Stimulated activated CD4-positive, alpha-beta T cell treated with anti-CD3 and anti-CD28 coated beads, Interleukin-4, amount 100 ng/mL, for 24 hours (primary cell): ENCODE data around the gene TMEM59L.

ENCODE experiments used
- DNase-seq: peaks from one replicate; pipeline ENCODE4 v3.0.0-alpha.2; 2020

Gene TMEM59L

DNA sequence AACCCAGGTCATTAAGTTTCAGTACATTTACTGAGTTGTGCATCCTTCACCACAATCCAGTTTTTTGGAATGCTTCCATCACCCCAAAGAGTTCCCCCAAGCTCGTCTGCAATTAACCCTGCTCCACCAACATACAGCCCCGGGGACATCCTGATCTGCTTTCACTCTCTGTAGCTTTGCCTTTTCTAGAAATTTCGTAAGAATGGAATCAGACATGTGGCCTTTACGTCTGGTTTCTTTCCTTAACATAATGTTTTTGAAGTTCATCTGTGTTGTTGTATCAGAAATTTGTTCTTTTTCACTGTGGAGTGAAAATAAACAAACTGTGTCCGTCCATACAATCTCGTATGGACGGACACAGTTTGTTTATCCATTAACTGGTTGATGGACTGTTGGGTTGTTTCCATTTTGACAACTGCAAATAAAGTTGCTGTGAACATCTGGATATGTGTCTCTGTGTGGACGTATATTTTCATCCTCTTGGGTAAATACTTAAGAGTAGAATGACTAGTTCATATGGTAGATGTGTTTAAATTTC lies 27.1 kb downstream of the TMEM59L start:
- DNase-seq = no peak

DNA sequence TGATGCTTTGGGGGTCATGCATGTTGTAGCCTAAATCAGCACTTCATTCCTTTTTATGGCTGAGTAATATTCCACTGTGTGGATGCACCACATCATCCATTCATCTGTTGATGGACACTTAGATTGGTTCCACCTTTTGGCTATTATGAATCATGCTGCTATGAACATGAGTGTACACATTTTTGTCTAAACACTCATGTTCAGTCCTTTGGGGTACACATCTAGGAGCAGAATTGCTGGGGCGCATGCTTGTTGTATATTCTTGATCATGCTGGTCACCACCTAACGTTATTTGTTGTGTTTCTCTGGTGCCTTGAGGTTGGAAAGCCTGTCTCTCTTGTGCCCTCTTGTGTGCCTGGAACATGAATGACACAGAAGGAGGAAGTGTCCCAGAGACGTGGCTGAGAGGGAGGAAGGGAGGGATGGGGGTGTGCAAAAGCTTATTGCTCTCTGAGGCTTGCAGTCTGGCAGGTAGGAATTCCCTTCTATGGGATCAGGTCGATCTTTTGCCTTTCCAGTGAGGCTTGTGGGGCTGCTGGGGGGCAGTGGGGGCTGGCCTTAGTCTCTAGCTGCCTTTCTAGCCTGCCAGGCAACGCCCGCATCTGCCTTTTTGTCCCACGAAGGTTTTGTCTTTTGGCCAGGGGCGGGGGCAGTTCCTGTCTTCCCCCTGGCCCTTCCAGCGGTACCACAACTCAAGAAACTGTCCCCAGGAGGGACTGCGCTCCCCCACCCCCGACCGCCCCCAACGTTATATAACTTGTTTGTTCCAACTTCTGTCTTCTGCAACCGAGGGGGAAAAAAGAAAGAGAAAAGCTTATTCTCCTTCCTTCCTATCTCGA lies 31.7 kb downstream of the TMEM59L start:
- DNase-seq = no peak

DNA sequence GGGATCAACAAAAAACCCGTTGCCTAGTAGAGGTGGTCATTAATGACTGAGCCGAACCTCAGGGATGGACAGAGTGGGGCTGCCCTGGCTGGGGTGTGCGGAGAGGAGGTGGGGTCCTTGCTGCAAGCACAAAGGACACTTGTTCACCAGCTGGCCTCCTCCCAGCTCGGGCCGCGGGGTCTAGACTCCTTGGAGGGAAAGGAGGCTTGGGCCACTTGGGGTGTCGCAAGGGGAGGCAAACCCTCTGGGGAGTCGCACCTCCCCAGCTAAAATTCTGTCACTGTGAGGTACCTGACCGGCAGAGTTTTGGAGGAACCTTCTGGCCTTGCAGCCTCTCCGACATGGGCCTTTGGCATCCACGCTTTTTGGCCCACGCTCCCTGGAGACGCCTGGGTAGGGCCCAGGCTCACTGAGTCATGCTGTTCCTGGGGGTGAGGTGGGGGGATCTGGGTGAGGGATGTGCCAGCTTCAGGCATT lies 32.4 kb downstream of the TMEM59L start:
- no peak for DNase-seq

DNA sequence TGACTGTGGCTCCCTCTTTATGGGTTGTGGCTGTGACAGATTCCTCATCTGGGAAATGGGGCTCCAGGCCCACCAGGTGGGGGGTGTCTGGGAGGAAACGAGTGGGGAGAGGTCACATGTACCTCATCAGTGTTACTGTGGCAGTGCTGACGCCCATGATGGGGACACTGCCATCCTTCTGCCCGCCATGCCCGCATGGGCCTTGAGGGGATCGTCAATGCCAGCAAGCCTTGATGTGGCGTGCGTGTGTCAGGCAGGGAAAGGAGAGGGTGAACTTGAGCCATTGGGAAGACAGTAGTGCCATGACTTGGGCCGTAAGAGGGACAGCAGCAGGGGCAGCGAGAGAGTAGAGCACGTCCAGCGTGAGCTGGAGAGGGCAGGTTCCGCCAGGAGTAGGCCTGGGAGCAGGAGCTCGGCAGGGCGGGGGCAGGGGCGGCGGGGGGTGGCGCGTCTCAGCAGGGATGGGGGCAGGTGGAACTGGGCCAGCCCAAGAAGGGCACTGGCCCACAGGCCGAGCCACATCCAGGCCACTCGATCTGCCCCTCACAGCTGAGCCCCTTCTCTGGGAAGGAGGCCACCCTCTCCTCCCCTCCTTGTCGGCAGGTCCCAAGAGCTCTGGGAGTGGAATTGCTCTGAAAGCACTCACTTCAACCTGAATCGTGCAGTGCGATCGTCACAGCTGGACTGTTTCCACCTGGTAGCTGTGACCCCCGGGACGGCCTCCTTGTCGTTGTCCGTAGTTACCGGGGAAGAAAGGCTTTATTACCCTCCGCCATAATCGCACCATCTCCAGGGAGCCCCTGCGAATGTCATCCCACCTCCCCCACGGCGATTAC lies 34.1 kb downstream of the TMEM59L start:
- no peak for DNase-seq

DNA sequence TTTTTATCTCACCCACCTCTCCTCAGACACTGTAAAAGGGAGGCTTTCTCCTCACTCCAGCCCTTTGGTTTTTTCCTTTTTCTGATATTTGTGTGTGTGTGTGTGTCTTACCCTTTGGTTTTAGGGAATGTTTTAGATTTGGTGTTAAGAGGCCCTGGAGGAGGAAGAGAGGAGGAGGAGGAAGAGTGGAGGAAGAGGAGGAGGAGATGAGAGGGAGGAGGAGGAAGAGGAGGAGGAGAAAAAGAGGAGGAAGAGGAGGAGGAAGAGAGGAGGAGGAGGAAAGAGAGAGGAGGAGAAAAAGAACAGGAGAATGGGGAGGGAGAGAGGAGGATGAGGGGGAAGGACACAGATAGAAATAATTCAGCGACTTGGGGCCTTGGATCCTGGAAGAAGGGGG lies 34.7 kb downstream of the TMEM59L start:
- DNase-seq = no peak

DNA sequence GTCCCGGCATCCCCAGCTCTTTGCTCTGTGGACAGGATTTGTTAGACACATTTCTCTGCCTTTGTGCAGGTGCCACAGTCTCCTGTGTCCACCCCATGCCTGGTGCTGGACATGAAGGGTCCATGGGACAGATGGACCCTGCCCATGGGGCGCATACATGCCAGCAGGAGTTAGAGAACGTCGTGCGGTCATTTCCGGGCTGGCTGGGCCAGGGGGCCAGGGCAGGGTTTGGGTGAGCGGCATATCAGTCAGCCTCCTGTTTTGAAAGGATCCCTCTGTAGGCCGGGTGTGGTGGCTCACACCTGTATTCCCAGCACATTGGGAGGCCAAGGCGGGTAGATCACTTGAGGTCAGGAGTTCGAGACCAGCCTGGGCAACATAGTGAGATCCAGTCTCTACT lies 35.1 kb downstream of the TMEM59L start:
- DNase-seq = no peak

DNA sequence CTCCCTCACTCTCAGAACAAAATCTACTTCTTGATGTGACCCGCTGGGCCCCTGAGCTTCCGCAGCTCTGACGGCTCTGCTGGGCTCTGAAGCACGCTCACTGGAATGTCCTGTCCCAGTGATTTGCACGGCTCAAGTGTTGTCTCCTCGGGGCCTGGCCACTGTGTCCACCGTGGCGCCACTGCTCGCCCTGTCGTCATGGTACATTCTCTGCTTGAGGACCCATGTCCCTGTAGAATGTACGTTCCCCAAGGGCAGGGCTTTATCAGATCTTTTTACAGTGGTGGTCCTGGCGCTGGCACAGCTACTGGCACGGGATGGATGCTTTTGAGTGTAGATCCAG lies 36.3 kb downstream of the TMEM59L start:
- no peak for DNase-seq

DNA sequence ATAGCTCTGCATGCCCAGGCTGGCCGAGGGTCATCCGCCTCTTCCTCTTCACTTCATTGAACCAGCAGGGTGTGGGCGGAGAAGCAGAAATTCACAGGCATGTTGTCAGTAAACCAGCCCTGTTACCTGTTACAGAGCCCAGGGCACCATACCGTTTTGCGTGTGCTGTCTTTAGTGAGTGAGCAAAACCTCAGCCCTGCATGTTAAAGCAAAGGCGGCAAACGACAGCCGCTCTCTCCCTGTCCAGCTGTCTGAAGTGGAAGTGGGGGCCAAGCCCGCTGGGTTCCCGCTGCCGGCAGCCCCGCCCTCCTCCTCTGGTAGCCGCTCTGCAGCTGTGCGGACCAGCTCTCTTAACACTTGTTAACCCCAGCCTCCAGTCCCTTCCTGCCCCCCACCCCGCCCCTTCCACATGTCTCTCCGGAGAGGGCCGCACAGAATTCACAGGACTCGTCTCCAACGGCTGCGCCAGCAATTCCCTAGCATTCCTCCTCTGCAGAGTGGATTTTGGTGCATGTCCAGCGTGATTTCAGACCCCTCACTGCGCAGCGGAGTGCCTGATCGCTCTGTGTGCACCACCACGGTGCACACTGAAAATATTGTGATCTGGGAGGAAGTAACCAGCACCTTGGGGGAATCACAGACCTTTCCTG lies 36.8 kb downstream of the TMEM59L start:
- DNase-seq = no peak

DNA sequence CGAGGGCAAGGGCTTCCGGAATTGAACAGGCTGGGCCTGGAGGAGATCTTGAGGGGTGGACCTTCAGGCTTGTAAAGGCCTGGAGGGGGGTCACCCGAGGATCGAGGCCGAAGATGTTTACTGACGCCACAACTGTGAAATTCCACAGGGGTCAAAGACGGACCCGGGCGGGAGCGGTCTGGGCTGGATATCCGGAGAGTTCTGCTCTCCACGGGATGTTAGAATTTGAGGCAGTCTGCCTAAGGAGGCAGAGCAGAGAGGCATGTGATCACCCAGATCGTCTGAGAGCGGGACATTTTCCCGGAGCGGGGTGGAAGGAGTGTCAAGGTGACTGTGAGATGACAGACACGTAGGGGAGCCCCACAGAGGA lies 37.3 kb downstream of the TMEM59L start:
- DNase-seq = no peak

DNA sequence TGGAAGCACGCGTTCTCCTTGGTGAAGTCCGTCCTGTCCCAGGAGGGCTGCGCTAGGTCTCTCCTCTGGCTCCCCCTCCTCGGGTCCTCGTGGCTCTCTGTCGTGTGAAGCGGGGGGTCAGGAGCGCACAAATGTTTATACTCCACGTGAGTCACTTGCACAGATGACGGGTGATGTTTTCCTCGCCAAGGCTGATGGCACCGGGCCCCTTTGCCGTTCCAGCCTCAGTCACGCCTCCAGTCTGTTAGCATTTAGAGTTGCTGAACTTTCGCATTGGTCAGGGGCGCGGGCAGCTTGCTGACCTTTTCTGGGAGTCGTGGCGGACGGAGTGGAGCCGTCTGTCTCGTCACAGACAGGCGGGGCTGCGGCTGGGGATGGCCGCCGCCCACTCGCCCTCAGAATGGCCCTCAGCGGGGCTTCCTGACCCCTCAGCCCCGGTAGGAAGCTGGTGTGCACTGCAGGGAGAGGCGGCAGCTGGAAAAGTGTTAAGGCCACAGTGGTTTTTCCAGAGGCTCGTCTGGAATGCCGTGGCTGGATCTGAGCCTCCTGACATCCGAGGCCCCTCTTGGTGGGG lies 37.9 kb downstream of the TMEM59L start:
- DNase-seq = no peak

DNA sequence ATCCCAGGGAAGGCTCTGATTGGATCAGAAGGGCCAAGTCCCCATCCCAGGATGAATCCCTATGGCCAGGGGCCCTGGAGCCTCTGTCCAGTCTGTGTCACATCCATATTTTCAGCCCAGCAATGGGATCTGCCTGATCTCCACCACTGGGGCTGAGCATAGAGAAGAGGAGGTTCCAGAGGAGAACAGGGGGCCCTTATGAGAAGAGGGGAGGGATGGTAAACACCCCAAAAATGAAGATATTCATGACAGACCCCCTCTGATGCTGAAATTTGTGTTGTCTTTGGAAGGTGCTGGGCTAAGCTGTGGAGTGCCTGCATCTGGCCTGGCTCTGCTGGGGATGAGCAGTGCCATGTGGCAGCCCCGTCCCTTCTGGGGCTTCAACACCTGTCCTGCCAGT lies 38.6 kb downstream of the TMEM59L start:
- no peak for DNase-seq

DNA sequence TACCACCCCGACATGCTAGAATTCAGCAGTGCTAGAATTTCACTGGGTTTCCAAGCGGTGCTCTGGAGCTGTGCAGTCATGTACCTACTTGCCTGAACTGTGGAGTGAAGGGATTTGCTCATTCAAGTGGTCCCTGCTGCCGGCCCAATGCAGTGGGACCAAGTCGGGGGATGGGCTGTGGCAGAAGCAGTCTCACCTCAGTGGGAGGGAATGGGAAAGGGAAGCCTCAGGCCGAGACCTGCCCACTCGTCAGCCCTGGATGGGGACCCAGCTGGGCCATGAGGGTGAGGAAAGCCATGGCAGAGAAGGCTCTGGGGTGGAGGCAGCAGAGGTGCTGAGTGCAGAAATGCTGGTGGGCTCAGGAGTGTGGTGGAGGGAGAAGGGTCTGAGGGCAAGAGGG lies 39.1 kb downstream of the TMEM59L start:
- no peak for DNase-seq

DNA sequence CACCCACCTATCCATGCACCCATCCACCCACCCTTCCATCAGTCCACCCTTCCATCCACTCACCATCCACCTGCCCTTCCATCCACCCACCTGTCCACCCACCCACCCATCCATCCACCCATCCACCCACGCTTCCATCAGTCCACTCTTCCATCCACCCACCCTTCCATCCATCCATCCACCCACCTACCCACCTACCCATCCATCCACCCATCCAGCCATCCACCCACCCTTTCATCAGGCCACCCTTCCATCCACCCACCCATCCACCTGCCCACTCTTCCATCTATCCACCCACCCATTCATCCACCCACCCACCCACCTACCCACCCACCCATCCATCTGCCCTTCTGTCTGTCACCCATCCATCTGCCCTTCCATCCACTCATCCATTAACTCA lies 41.2 kb downstream of the TMEM59L start:
- DNase-seq = no peak

DNA sequence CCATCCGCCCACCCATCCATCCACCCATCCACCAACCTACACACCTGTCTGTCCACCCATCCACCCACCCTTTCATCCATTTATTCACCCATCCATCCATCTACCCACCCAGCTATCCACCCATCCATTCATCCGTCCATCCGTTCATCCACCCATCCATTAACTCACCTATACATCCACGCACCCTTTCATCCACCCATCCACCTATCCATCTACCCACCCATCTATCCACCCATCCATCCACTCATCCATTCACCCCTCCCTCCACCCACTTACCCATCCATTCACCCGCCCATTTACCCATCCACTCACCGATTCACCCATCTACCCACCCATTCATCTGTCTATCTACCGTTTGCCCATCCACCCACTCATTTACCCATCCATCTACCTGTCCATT lies 41.8 kb downstream of the TMEM59L start:
- no peak for DNase-seq

DNA sequence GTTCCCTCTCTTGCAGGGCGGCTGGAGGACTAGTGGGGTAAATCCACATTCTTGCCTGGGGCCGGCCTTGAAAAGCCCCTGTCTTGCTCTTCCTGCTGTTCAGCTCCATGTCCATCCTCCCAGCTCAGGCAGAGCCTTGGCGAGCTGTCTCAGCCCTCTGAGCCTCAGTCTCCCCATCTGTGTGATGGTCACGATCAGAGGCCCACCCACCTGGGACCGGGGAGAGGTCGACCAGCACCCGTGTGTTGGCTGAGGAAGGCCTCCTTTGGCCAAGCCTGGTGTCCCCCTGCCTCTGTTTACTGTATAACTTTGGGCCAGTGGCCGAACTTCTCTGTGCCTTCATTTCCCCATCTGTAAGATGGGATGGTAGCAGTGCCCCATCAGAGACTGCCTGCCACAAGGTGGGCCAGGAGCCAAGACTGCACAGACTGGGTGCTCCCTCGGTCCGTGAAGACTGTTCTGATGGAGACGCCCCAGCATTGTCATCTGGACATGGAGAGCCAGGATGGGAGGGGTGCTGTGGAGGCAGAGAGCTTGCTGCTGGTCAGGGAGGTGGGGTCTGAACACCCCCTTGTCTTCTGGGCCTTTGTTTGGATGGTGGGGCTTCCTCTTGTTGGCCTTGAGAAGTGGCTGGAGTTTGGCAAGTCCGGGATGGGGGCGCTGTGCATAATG lies 42.6 kb downstream of the TMEM59L start:
- no peak for DNase-seq

DNA sequence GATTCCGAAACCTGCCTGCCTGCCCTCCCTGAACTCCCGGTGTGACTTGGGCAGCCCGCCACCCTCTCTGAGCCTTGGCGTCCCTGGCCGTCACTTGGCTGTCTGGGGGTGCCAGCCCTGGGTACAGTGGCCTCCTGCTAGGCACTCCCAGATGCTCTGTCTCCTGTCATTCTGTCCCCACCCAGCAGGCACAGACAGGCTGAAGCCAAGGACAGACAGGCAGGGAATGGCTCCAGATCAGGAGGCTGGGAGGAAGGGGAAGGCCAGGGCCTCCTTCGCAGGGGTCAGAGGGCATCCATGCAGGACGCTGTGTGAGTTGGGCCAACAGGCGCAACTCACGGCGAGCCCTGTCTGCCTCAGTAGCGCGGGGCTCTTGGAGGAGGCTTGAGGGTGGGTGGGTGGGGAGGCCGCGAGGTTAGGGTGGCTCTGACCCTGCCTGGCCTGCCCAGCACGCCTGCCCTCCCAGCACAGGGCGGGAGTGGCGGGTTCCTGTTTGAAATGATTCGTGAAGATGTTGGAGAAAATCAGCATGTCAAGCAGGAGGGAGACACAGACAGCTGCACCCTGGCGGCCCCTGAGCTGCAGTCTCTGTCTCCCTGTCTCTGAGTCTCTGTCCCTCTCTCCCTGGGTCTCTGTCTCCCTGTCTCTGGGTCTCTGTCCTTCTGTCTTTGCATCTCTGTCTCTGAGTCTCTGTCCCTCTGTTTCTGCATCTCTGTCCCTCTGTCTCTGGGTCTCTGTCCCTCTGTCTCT lies 43.8 kb downstream of the TMEM59L start:
- no peak for DNase-seq

DNA sequence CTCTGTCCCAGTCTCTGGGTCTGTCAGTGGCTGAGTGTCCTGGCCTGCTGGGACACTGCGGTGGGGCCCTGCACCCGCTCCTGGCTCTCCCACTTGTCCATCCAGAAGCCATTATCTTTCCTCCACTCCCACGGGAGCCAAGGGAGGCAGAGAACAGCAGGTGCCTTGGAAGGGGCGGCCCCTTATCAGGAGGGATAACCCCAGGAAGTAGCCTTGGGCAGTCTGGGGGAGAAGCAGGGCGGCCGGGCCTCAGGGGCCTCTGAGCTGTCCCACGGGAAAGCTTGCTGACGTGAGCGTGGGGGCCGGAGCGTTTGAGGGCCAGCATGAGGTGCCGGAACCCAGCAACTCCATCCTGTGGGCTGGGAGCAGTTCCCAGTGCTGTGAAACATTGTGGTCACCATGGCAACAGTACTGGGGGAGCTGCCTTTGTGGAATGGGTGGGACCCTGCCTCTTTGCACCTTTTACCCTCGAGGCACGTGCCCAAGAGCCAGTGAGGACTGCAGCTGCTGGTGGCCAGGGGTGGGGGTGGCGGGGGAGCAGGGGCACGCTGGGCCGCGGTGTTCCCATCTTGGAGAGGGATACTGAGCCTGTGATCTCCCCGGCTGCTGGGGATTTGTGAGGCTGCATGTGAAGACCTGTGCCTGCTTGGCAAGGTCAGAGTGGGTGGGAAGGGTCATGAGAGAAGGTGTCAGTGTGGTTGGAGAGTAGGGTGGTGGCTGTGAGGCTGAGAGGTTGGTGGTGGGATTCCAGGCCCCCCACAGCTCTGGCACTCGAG lies 45.1 kb downstream of the TMEM59L start:
- no peak for DNase-seq

DNA sequence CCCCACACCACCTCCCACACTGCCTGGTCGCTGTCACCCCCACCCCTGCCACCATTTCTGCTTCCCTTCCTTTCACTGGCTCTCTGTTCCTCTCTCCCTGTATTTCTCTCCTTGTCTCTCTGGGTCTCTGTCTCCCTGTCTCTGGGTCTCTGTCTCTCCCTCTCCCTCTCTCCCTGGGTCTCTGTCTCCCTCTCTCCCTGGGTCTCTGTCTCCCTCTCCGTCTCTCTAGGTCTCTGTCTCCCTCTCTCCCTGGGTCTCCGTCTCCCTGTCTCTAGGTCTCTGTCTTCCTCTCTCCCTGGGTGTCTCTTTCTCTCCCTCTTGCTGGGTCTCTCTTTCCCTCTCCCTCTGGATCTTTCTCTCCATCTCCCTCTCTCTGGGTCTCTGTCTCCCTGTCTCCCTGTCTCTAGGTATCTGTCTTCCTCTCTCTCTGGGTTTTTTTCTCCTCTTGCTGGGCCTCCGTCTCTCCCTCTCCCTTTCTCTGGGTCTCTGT lies 45.7 kb downstream of the TMEM59L start:
- no peak for DNase-seq

DNA sequence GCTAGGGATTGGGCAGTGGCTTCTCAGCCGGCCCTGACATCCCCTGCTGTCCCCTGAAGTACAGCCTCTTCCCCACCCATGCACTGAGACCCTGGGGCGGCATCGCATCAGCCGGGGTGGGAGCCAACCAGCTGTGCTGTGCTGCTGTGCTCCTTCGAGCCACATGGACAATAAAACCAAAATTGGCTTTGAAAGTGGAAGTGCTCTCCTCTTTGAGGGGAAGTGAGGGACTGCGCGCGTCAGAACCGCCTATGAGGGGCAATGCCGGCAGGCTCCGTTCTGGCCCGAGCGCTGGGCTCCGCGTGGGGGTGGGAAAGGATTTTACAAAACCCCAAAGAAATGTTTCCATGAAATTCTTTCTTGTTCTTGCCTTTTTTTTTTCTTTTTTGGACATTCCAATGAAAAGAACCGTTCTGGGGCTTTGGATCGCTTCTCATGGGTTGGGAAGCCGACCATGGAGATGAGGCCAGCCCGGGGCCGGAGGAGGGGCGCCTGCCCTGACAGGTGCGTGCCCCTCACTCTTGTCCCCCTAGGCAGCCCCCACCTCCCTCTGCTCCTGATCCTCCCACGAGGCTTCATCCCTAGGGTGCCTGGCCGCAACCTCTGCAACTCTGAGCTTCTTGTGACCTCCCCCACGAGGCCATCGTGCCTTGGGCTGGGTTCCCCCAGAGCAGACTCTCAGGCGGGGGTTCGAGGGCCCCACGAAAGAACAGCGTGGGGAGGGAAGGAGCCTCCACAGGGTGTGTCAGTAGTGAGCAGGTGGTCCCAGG lies 46.8 kb downstream of the TMEM59L start:
- DNase-seq = no peak
